ENCODE measurements around the gene ZFR2.

The ZFR2 gene

GRCh38 chr19:3827306-3827705, 41.5 kb downstream of the ZFR2 start:
- Histone ChIP-seq H3K27ac (ENCODE audit: low read depth, low read length) (no peak overlapping the region), H4K8ac (ENCODE audit: low read depth, low read length) (no peak overlapping the region), H3K9ac (ENCODE audit: low read length) (no peak overlapping the region), H2BK15ac (replicated peaks; ENCODE audit: low read depth) (no peak overlapping the region), H2BK120ac (ENCODE audit: low read depth, low read length) (no peak overlapping the region), H3K4me1 (ENCODE audit: control insufficient read depth, low read depth, low read length) (no peaks in the 10 kb centered on the region), H3K27me3 (ENCODE audit: insufficient read depth, low read length, poor library complexity) (no peaks in the 10 kb centered on the region), H3K79me1 (ENCODE audit: low read length) (no peaks in the 10 kb centered on the region), H3K18ac (ENCODE audit: low read length) (no peak overlapping the region), H2AK5ac (ENCODE audit: low read length) (no peak overlapping the region), H3K36me3 (ENCODE audit: control insufficient read depth, insufficient read depth, low read length) (no peaks in the 10 kb centered on the region), H3K4me2 (ENCODE audit: low read length) (no peak overlapping the region), H2BK5ac (ENCODE audit: low read length) (no peak overlapping the region), H3K56ac (ENCODE audit: low read length) (no peak overlapping the region), H3K4ac (ENCODE audit: low read depth, low read length) (no peak overlapping the region), H3K4me3 (ENCODE audit: low read length) (no peak overlapping the region), H4K5ac (ENCODE audit: low read length) (no peak overlapping the region), H3K23ac (ENCODE audit: low read length) (no peak overlapping the region), H3K79me2 (ENCODE audit: control insufficient read depth, insufficient read depth, low read length) (no peaks in the 10 kb centered on the region)
- no CpG with 5 or more reads among the region's 26 CpGs for WGBS (ENCODE audit: extremely low coverage, insufficient coverage, low lambda C conversion rate)
- DNase-seq, result no peak

DNA sequence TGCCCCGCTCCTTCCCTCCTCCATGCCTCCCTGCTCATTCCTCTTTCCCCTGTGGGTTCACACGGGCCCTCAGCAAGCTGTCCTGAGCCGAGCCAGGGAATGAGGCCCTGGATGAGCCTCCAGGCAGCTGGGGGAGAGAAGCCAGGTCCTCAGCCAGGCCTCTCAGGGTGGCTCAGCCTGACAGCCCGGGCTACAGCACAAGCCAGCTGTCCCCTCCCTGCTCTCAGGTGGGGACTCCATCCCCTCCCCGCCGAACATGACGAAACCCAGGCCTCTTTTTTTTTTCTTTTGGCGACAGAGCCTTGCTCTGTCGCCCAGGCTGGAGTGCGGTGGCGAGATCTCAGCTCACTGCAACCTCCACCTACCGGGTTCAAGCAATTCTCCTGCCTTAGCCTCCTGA, 42.7 kb downstream of the ZFR2 start:
- Histone ChIP-seq H3K4me1 (ENCODE audit: control insufficient read depth, low read depth, low read length) (no peaks in the 10 kb centered on the region), H3K9ac (ENCODE audit: low read length) (no peak overlapping the region), H4K5ac (ENCODE audit: low read length) (no peak overlapping the region), H3K4me3 (ENCODE audit: low read length) (no peak overlapping the region), H3K23ac (ENCODE audit: low read length) (no peak overlapping the region), H2BK120ac (ENCODE audit: low read depth, low read length) (no peak overlapping the region), H3K79me2 (ENCODE audit: control insufficient read depth, insufficient read depth, low read length) (no peaks in the 10 kb centered on the region), H2BK5ac (ENCODE audit: low read length) (no peak overlapping the region), H4K8ac (ENCODE audit: low read depth, low read length) (no peak overlapping the region), H3K56ac (ENCODE audit: low read length) (no peak overlapping the region), H2BK15ac (replicated peaks; ENCODE audit: low read depth) (no peak overlapping the region), H3K27ac (ENCODE audit: low read depth, low read length) (no peak overlapping the region), H2AK5ac (ENCODE audit: low read length) (no peak overlapping the region), H3K27me3 (ENCODE audit: insufficient read depth, low read length, poor library complexity) (no peaks in the 10 kb centered on the region), H3K4me2 (ENCODE audit: low read length) (no peak overlapping the region), H3K18ac (ENCODE audit: low read length) (no peak overlapping the region), H3K79me1 (ENCODE audit: low read length) (no peaks in the 10 kb centered on the region), H3K36me3 (ENCODE audit: control insufficient read depth, insufficient read depth, low read length) (no peaks in the 10 kb centered on the region), H3K4ac (ENCODE audit: low read depth, low read length) (no peak overlapping the region)
- no CpG with 5 or more reads among the region's 12 CpGs for WGBS (ENCODE audit: extremely low coverage, insufficient coverage, low lambda C conversion rate)
- DNase-seq, result no peak

GRCh38 chr19:3825286-3825956, 43.4 kb downstream of the ZFR2 start:
- DNase-seq, result no peak
- H3K9ac ChIP-seq (ENCODE audit: low read length), result no peak overlapping the region
- H3K23ac ChIP-seq (ENCODE audit: low read length), result no peak overlapping the region
- H3K79me1 ChIP-seq (ENCODE audit: low read length), result no peaks in the 10 kb centered on the region
- no peaks in the 10 kb centered on the region for H3K79me2 ChIP-seq (ENCODE audit: control insufficient read depth, insufficient read depth, low read length)
- no peak overlapping the region for H4K8ac ChIP-seq (ENCODE audit: low read depth, low read length)
- no peak overlapping the region for H2AK5ac ChIP-seq (ENCODE audit: low read length)
- H3K4me2 ChIP-seq (ENCODE audit: low read length), result no peak overlapping the region
- H3K4me3 ChIP-seq (ENCODE audit: low read length), result no peak overlapping the region
- no peaks in the 10 kb centered on the region for H3K36me3 ChIP-seq (ENCODE audit: control insufficient read depth, insufficient read depth, low read length)
- H2BK15ac ChIP-seq (replicated peaks; ENCODE audit: low read depth), result no peak overlapping the region
- no peak overlapping the region for H3K27ac ChIP-seq (ENCODE audit: low read depth, low read length)
- no peaks in the 10 kb centered on the region for H3K27me3 ChIP-seq (ENCODE audit: insufficient read depth, low read length, poor library complexity)
- H3K56ac ChIP-seq (ENCODE audit: low read length), result no peak overlapping the region
- H3K4me1 ChIP-seq (ENCODE audit: control insufficient read depth, low read depth, low read length), result no peaks in the 10 kb centered on the region
- no peak overlapping the region for H4K5ac ChIP-seq (ENCODE audit: low read length)
- no peak overlapping the region for H2BK120ac ChIP-seq (ENCODE audit: low read depth, low read length)
- no peak overlapping the region for H2BK5ac ChIP-seq (ENCODE audit: low read length)
- H3K4ac ChIP-seq (ENCODE audit: low read depth, low read length), result no peak overlapping the region
- H3K18ac ChIP-seq (ENCODE audit: low read length), result no peak overlapping the region
- WGBS (ENCODE audit: extremely low coverage, insufficient coverage, low lambda C conversion rate), result no CpG with 5 or more reads among the region's 32 CpGs

DNA sequence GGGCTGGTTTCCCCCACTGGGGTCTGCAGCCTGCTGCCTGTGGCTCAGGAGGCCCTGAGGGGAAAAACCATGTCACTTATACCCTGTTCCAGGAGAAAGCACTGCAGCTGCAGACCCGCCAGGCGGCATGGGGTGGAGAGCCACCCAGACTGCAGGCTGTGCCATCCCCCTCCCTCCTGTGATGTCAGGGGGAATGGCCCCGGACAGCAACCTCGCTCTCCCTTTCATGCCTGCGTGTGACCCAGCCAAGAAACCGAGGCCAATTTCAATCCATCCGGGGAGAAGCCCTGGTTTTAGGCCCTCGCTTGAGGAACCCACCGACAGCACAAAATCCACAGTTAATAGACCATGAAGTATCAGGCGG, 45.5 kb downstream of the ZFR2 start:
- Histone ChIP-seq H3K4me3 (ENCODE audit: low read length) (no peak overlapping the region), H2AK5ac (ENCODE audit: low read length) (no peak overlapping the region), H3K27ac (ENCODE audit: low read depth, low read length) (no peak overlapping the region), H3K18ac (ENCODE audit: low read length) (no peak overlapping the region), H3K9ac (ENCODE audit: low read length) (no peak overlapping the region), H3K27me3 (ENCODE audit: insufficient read depth, low read length, poor library complexity) (no peaks in the 10 kb centered on the region), H3K23ac (ENCODE audit: low read length) (no peak overlapping the region), H3K79me1 (ENCODE audit: low read length) (no peaks in the 10 kb centered on the region), H4K5ac (ENCODE audit: low read length) (no peak overlapping the region), H2BK15ac (replicated peaks; ENCODE audit: low read depth) (no peak overlapping the region), H4K8ac (ENCODE audit: low read depth, low read length) (no peak overlapping the region), H2BK120ac (ENCODE audit: low read depth, low read length) (no peak overlapping the region), H3K4me1 (ENCODE audit: control insufficient read depth, low read depth, low read length) (no peaks in the 10 kb centered on the region), H3K36me3 (ENCODE audit: control insufficient read depth, insufficient read depth, low read length) (no peaks in the 10 kb centered on the region), H3K4me2 (ENCODE audit: low read length) (no peak overlapping the region), H3K56ac (ENCODE audit: low read length) (no peak overlapping the region), H2BK5ac (ENCODE audit: low read length) (no peak overlapping the region), H3K4ac (ENCODE audit: low read depth, low read length) (no peak overlapping the region), H3K79me2 (ENCODE audit: control insufficient read depth, insufficient read depth, low read length) (no peaks in the 10 kb centered on the region)
- no CpG with 5 or more reads among the region's 10 CpGs for WGBS (ENCODE audit: extremely low coverage, insufficient coverage, low lambda C conversion rate)
- no peak for DNase-seq

- H3K23ac ChIP-seq (ENCODE audit: low read length), result no peak overlapping the region
- no peak overlapping the region for H3K4ac ChIP-seq (ENCODE audit: low read depth, low read length)
- no peak overlapping the region for H3K4me2 ChIP-seq (ENCODE audit: low read length)
- no peak overlapping the region for H2BK120ac ChIP-seq (ENCODE audit: low read depth, low read length)
- no peak overlapping the region for H4K8ac ChIP-seq (ENCODE audit: low read depth, low read length)
- H2BK5ac ChIP-seq (ENCODE audit: low read length), result no peak overlapping the region
- H2BK15ac ChIP-seq (replicated peaks; ENCODE audit: low read depth), result no peak overlapping the region
- H3K4me3 ChIP-seq (ENCODE audit: low read length), result no peak overlapping the region
- no peak overlapping the region for H3K56ac ChIP-seq (ENCODE audit: low read length)
- H3K79me1 ChIP-seq (ENCODE audit: low read length), result no peaks in the 10 kb centered on the region
- no peaks in the 10 kb centered on the region for H3K79me2 ChIP-seq (ENCODE audit: control insufficient read depth, insufficient read depth, low read length)
- no peak overlapping the region for H3K18ac ChIP-seq (ENCODE audit: low read length)
- no CpG with 5 or more reads among the region's 26 CpGs for WGBS (ENCODE audit: extremely low coverage, insufficient coverage, low lambda C conversion rate)
- no peak overlapping the region for H4K5ac ChIP-seq (ENCODE audit: low read length)
- H3K9ac ChIP-seq (ENCODE audit: low read length), result no peak overlapping the region
- DNase-seq, result no peak
- no peak overlapping the region for H2AK5ac ChIP-seq (ENCODE audit: low read length)
- H3K36me3 ChIP-seq (ENCODE audit: control insufficient read depth, insufficient read depth, low read length), result no peaks in the 10 kb centered on the region
- H3K4me1 ChIP-seq (ENCODE audit: control insufficient read depth, low read depth, low read length), result no peaks in the 10 kb centered on the region
- H3K27me3 ChIP-seq (ENCODE audit: insufficient read depth, low read length, poor library complexity), result no peaks in the 10 kb centered on the region
- H3K27ac ChIP-seq (ENCODE audit: low read depth, low read length), result no peak overlapping the region
These were observed 46.0 kb downstream of the ZFR2 start for GRCh38 chr19:3822683-3823349.
